Femur (tissue), 1 donor: ENCODE results near the gene PGAM1.
"Not testable (repeated sequence)": the region's sequence is repeated elsewhere in the genome, so short reads cannot be mapped to it uniquely, and the experiment has no call there.

Experiments
- DNase-seq: peaks from one replicate; pipeline ENCODE4 v3.0.0-alpha.2; 2017

PGAM1 gene

GRCh38 chr10:97459933-97460332, 33.9 kb downstream of the PGAM1 start:
- DNase-seq = no peak

GRCh38 chr10:97462309-97462708, 36.3 kb downstream of the PGAM1 start:
- DNase-seq = no peak

DNA sequence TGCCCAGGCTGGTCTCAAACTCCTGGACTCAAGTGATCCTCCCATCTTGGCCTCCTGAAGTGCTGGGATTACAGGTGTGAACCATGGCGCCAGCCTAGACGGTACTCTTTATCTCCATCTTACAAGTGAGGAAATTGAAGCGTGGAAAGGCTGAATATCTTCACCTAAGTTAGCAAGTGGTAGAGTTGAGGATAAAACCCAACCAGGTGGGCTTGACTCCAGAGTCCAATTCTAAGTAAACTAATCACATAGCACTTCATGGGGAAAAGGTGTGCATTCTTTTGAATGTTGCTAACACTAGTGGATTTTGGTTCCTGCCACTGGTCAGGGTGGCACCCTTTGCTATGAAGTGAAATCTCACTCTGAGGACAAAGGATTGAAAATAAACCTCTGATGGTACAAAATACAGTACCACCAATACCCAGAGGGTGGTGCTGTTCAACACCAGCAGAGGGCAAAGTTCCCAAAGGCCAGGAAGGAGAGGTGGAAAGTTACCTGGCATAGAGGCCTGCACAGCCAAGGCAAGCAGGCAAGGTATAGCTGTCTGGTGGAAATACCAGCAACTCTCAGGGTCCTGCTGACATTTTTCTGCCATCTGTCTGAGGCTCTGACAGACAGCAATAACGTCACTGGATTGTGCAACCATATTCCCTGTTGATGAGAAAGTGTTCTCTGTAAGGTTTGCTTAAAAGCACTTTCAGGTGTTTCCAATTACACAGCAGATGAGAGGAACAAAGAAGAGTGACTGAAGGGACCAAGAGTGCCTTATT, 37.6 kb downstream of the PGAM1 start:
- no peak for DNase-seq

GRCh38 chr10:97464226-97464625, 38.2 kb downstream of the PGAM1 start:
- DNase-seq = no peak

- DNase-seq = no peak
These were observed 40.0 kb downstream of the PGAM1 start for GRCh38 chr10:97465982-97466381.

DNA sequence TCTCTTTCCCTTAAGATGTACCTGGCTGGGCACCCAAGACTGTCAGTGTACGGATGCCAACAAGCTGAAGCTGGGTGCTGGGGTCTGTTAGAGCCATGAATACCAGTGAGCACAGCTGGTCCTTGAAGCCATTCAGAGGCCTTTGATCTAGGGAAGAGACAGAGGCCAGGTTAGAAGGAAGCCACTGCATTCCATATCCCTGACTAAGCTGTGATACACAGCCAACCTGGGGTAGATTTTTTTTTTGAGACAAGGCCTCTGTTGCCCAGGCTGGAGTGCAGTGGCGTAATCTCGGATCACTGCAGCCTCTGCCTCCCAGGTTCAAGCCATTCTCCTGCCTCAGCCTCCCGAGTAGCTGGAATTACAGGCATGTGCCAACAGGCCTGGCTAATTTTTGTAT, 40.8 kb downstream of the PGAM1 start:
- DNase-seq = no peak

- no peak for DNase-seq
These were observed 42.2 kb downstream of the PGAM1 start for GRCh38 chr10:97468162-97468561.

- DNase-seq = not testable (repeated sequence)
These were observed 42.8 kb downstream of the PGAM1 start for GRCh38 chr10:97468781-97469180.

DNA sequence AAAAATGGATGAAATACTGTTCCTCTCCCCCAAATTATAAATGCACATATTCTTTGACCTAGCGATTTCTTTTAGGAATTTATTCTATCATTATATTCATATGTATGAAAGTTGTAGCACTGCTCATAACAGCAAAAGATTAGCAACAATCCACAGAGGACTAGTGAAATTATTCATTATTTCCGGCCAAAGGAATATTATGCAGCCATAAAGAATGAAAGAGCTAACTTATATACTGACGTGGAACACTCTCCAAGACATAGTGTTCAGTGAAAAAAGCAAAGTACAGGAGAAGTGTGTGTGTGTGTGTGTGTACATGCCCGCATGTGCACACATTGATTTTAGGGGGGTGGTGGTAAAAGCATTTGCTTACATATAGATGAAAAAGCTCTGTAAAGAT, 48.9 kb downstream of the PGAM1 start:
- DNase-seq = no peak

DNA sequence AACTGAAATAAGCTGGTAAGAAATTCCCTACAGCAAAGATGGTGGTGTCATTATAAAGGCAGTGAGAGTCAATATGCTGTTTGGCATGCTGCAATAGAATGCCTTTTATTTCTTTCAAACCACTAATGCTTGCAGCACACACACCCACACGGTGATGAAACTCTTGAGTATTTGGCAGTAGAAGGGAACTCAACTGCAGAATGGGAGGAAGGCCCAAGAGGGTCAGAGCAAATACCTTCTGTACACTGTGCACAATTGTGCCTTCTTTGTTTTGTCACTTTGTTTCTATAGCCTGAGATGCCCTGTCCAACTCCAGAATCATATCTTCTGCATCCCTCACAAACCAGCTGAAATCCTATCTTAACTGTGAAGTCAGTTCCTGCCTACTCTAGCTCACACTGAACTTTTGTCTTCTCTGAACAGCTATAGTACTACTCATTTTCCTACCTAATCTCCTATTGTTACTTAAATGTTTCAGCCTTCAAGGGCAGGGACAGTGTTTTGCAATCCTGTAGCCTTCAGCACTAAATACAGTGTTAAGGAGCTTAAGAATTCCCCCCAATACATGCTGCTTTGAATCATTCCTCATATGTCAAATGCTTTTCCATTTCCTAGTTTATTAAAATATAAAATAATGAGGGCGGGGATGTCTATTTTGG, 50.1 kb downstream of the PGAM1 start:
- no peak for DNase-seq

DNA sequence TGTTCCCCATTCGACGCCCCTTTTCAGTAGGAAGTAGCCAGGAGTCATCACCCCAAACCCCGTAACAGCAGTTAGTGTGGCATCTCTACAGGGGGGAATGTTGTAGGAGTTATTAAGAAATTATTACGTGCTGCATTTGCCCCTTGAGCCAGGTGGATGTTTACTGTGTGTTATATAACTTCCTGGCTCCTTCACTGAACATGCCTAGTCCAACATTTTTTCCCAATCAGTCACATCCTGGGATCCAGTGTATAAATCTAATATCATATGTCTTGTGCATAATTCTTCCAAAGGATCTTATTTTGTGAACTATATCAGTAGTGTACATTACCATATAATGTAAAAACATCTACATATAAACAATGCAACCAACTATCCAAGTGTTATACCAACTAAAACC, 53.4 kb downstream of the PGAM1 start:
- DNase-seq = not testable (repeated sequence)

DNA sequence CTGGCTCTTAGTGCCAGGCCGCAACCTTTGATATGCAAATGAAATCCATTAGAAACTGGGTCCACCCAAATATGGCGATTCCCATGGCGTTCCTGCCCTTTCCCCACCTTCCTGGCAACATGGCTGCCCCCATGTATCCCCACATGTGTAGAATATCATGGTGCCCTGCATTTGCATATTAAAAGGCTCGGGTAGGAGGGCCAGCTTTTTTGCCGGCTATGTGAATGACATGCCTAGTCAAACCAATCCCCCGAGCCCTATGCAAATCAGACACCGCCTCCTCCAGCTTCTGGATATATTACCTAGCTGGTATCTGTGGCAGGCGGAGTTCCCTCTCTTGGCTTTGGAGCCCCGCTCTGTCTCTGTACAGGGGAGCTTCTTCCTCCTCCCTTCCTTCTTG, 53.9 kb downstream of the PGAM1 start:
- no peak for DNase-seq

DNA sequence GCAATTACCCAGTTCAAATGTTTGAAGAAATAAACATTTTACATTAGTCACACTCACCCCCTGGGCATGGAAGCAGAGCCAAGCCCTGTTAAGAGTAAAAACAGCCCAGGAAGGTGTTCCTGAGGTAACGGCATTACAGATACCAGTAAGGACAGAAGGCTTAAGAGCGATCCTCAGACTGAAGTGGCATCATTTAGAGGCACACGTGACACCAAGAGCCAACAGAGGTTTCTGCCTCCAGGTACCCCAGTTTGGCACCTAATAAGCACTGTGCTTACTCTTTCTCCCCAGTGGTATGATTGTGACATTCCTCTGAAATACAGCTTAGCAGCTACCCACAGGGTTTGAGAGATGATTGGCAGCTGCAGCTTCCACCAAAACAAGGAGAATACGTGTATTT, 55.1 kb downstream of the PGAM1 start:
- no peak for DNase-seq

GRCh38 chr10:97482381-97482780, 56.4 kb downstream of the PGAM1 start:
- no peak for DNase-seq
